Muscle of leg (tissue), 11 donors: Measurements from ENCODE around the gene KCTD15. TPM values are rescaled to one million over a fixed set of nuclear protein-coding genes. Genes with fewer than 3 reads are reported as not detected.

Experiments
- DNase-seq: peaks from one replicate; pipeline ENCODE4 v3.0.0; 2013
- H3K27ac ChIP-seq: one replicate; pipeline ENCODE4 v1.5.1; 2013; ENCODE audit warnings: mild to moderate bottlenecking, low read length, control low read depth
- H3K27me3 ChIP-seq: one replicate; pipeline ENCODE4 v1.6.1; 2013; ENCODE audit warnings: low read length; ENCODE audit not compliant: control insufficient read depth, insufficient read depth
- H3K36me3 ChIP-seq: one replicate; pipeline ENCODE4 v1.6.1; 2013; ENCODE audit warnings: low read length; ENCODE audit not compliant: control insufficient read depth, insufficient read depth
- H3K4me1 ChIP-seq: one replicate; pipeline ENCODE4 v1.6.1; 2013; ENCODE audit warnings: low read length; ENCODE audit not compliant: control insufficient read depth, insufficient read depth
- H3K4me3 ChIP-seq: one replicate; pipeline ENCODE4 v1.5.1; 2013; ENCODE audit warnings: low read length, control low read depth
- H3K9me3 ChIP-seq: replicated peaks from 2 replicates; pipeline ENCODE4 v1.6.1; 2013; ENCODE audit warnings: low read depth, low read length; ENCODE audit not compliant: control insufficient read depth
- WGBS: methylation state at CpG from one replicate; pipeline ENCODE4 v1.1.5; 2013; ENCODE audit warnings: missing lambda C conversion rate; ENCODE audit not compliant: insufficient coverage; 5-methylcytosine and 5-hydroxymethylcytosine counted together
- polyA plus RNA-seq, 8 donors: library from polyadenylated mRNA; unstranded; fragments of 120-200 nt; gene quantifications; one replicate each; pipeline versions ENCODE4 v1.2.1 to v1.2.3, GENCODE V29; 2013; ENCODE audit warnings: inconsistent platforms in 1 of 8, low replicate concordance in 1 of 8; ENCODE audit not compliant: insufficient read length in 8 of 8, insufficient read depth in 1 of 8
- total RNA-seq: library from RNA; stranded (reverse); fragments of 120-200 nt; gene quantifications from one replicate; pipeline ENCODE4 v1.2.4, GENCODE V29; 2013

KCTD15 gene
- total and polyA plus RNA-seq, 9 donors, result 23.8 to 45.8 (median 34.5) TPM

DNA sequence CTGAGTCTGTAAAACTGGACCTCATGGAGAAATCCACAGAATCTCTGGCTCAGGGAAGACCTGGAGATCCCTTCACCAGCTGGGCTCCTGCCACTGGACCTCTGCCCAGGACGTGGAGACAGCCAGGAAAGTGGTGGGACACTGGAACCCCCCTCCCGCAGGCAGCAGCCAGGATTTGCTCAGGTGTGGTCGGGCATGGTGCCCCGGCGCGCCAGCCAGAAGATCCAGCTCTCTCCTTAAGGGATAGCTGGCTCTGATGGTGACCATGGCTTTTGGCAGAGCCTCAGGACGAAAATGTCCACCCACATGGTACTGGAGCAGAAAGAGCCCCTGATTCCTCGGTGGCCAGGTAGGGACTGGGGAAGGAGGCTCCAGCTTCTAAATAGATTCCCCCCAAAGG lies 26.6 kb upstream of the KCTD15 start:
- no peaks in the 10 kb centered on the region for H3K4me1 ChIP-seq
- H3K36me3 ChIP-seq, result no peaks in the 10 kb centered on the region
- H3K27ac ChIP-seq, result no peak overlapping the region
- H3K27me3 ChIP-seq, result peaks cover 6% of the 10 kb centered on the region
- 78% methylated on average over 5 of the region's 8 CpGs for WGBS
- no peak overlapping the region for H3K4me3 ChIP-seq
- H3K9me3 ChIP-seq, result no peaks in the 10 kb centered on the region
- no peak for DNase-seq

DNA sequence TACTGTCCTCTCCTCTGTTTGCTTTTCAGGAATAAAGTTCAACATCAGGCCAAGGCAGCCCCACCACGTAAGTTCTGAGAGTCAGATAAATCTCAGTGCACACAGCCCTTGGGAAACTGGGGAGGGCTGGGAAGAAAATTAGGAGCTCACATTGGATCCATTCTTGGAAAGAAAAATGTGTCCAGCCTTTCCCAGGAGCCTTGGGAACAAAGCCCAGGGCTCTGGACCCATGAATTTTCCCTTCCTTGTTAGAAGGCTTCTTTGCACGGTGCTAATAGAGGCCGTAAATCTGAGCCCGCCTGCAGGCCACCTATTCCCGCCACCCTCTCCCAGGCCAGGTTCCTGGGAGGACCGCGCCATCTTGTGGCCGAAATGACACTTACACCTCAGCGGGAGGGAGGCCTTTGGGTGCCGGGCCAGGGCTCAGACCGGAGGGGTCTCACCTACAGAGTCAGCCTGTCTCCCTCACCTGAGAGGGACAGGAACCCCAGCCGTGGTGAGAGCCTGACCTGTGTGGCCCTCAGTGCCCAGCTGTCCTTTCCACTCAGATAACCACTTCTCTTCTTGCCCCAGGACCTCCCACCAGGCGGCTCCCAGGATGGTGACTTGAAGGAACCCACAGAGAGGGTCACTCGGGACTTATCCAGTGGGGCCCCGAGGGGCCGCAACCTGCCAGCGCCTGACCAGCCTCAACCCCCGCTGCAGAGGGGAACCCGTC lies 25.1 kb upstream of the KCTD15 start:
- no peak overlapping the region for H3K27ac ChIP-seq
- H3K27me3 ChIP-seq, result peaks cover 6% of the 10 kb centered on the region
- H3K4me3 ChIP-seq, result no peak overlapping the region
- no peaks in the 10 kb centered on the region for H3K36me3 ChIP-seq
- H3K4me1 ChIP-seq, result no peaks in the 10 kb centered on the region
- peak; percentile 70 for DNase-seq
- H3K9me3 ChIP-seq, result no peaks in the 10 kb centered on the region
- WGBS, result 27% methylated on average over 18 of the region's 19 CpGs

DNA sequence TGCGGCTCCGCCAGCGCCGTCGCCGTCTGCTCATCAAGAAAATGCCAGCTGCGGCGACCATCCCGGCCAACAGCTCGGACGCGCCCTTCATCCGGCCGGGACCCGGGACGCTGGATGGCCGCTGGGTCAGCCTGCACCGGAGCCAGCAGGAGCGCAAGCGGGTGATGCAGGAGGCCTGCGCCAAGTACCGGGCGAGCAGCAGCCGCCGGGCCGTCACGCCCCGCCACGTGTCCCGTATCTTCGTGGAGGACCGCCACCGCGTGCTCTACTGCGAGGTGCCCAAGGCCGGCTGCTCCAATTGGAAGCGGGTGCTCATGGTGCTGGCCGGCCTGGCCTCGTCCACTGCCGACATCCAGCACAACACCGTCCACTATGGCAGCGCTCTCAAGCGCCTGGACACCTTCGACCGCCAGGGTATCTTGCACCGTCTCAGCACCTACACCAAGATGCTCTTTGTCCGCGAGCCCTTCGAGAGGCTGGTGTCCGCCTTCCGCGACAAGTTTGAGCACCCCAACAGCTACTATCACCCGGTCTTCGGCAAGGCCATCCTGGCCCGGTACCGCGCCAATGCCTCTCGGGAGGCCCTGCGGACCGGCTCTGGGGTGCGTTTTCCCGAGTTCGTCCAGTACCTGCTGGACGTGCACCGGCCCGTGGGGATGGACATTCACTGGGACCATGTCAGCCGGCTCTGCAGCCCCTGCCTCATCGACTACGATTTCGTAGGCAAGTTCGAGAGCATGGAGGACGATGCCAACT lies 24.4 kb upstream of the KCTD15 start:
- WGBS, result 92% methylated on average over 72 of the region's 72 CpGs

DNA sequence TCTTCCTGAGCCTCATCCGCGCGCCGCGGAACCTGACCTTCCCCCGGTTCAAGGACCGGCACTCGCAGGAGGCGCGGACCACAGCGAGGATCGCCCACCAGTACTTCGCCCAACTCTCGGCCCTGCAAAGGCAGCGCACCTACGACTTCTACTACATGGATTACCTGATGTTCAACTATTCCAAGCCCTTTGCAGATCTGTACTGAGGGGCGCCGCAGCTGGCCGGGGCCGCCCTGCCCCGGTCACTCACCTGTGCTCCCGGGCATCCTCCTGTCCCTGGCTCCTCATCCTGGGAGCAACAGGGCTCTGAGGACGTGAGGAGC lies 23.9 kb upstream of the KCTD15 start:
- no peak overlapping the region for H3K27ac ChIP-seq
- H3K36me3 ChIP-seq, result no peaks in the 10 kb centered on the region
- 92% methylated on average over 23 of the region's 23 CpGs for WGBS
- no peaks in the 10 kb centered on the region for H3K4me1 ChIP-seq
- DNase-seq, result no peak
- H3K4me3 ChIP-seq, result no peak overlapping the region
- H3K27me3 ChIP-seq, result peaks cover 6% of the 10 kb centered on the region
- no peaks in the 10 kb centered on the region for H3K9me3 ChIP-seq

More for the DNA sequence above, 24.4 kb upstream of the KCTD15 start:
- DNase-seq, result no peak
- Histone ChIP-seq H3K36me3 (no peaks in the 10 kb centered on the region), H3K4me1 (no peaks in the 10 kb centered on the region), H3K4me3 (no peak overlapping the region), H3K27ac (no peak overlapping the region), H3K9me3 (no peaks in the 10 kb centered on the region), H3K27me3 (peaks cover 6% of the 10 kb centered on the region)

DNA sequence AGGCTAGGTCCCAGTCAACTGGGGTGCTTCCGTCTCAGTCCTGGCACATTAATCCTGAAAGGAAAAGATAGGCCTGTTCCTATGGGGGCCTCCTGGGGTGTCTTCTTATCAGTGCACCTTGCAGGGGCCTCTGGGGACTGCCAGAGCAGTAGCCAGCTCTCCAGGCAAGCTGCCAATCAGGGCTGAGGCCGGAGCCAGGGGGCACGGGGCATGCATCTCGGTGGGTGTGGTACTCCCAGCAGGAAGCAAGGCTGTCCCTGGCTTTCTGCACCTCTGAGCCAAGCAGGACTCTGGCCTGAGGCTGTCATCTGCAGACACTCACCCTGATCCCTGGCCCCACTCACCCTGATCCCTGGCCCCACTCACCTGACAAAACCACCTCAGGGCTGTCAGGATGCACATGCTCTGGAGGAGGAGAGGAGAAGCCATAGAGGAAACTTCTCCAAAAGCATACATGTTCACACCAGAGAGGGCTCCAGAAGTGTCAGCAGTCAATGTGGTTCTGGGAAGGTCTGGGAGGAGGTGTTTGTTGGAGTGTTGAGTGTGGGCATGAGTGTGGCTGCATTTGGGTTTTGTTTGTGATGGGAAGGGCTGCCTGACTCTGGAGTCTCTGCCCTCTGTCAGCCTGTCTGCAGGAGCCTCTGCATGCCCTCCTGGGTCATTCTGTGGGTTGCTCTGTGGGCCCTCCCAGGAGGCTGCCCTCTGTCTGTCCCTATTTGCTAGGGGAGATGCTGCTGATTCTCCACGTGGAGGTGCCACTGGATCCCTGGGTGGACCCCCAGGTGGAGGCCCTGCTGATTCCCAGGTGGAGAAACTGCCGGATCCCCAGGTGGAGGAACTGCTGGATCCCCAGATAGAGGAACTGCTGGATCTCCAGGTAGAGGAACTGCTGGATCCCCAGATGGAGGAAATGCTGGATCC lies 22.7 kb upstream of the KCTD15 start:
- no peak overlapping the region for H3K27ac ChIP-seq

DNA sequence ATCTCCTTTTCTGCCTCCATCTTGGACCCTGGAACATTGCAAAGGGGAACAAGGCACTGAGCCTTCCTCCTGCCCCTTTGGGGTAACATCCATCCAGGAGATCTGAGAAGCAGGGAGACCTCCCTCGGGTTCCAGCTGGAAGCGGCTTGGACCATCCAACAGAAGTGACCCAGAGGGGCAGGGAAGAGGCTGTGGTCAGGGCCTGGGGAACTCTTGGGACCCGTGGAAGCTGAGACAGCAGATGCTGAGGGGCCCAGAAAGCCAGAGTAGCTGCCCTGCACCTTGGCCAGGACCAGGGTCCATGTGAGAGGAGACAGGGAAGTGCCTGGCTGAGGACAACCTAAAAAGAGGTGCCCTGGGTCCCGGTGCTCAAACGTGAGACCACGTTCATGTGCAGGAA lies 21.9 kb upstream of the KCTD15 start:
- peaks cover 17% of the 10 kb centered on the region for H3K27me3 ChIP-seq
- H3K4me1 ChIP-seq, result no peaks in the 10 kb centered on the region
- DNase-seq, result no peak
- no peak overlapping the region for H3K4me3 ChIP-seq
- H3K9me3 ChIP-seq, result no peaks in the 10 kb centered on the region
- H3K36me3 ChIP-seq, result no peaks in the 10 kb centered on the region
- H3K27ac ChIP-seq, result no peak overlapping the region
- WGBS, result 69% methylated on average over 5 of the region's 6 CpGs

More for the DNA sequence above, 22.7 kb upstream of the KCTD15 start:
- Histone ChIP-seq H3K4me3 (no peak overlapping the region), H3K9me3 (no peaks in the 10 kb centered on the region), H3K4me1 (no peaks in the 10 kb centered on the region), H3K27me3 (peaks cover 14% of the 10 kb centered on the region), H3K36me3 (no peaks in the 10 kb centered on the region)
- no peak for DNase-seq
- 52% methylated on average over 6 of the region's 6 CpGs for WGBS

DNA sequence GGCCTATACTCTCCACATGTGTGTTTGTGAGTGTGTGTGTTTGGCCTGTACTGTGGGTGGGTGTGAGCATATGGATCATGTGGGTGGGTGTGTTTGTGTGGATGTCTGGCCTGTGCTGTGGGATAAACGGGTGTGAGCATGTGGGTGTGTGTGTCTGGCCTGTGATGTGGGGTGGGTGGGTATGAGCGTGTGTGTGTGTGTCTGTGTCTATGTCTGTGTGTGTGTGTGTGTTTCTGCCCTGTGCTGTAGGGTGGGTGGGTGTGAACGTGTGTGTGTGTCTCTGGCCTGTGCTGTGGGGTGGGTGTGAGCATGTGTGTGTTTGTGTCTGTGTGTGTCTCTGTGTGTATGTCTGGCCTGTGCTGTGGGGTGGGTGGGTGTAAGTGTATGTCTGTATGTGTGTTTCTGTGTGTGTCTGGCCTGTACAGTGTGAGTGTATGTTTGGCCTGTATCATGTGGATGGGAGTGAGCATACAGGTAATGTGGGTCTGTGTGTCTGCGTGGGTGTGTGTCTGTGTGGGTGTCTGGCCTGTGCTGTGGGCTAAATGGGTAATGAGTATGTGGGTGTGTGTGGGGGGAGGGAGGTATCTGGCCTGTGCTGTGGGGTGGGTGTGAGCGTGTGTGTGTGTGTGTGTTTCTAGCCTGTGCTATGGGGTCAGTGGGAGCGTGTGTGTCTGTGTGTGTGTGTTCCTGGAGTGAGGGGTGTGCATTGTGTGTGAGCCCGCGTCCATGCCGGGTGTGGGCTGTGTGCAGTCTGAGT lies 20.8 kb upstream of the KCTD15 start:
- no peak for DNase-seq
- Histone ChIP-seq H3K4me3 (no peak overlapping the region), H3K9me3 (no peaks in the 10 kb centered on the region), H3K36me3 (no peaks in the 10 kb centered on the region), H3K27me3 (peaks cover 19% of the 10 kb centered on the region), H3K27ac (no peak overlapping the region), H3K4me1 (peaks cover 4% of the 10 kb centered on the region)
- WGBS, result 82% methylated on average over 7 of the region's 9 CpGs

DNA sequence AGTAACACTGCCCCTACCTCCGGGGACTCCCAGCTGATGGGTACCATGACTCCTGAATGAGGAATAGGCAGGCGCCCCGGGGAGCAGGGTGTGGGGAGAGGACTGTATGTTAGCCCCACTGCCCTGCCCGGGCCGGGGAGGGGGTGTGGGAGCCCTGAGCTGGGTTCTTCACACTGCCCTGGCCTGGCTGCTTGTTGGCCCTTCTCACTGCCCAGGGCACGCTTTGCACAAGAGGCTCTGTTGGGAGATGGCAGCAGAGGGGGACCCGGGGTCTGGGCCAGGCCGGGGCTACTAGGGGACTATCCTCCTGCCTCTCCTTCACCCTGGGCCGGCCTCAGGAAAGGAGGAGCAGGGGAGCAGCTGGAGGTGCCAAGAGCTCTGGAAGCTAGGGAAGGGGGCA lies 19.3 kb upstream of the KCTD15 start:
- H3K27me3 ChIP-seq, result peaks cover 17% of the 10 kb centered on the region
- H3K27ac ChIP-seq, result no peak overlapping the region
- H3K9me3 ChIP-seq, result no peaks in the 10 kb centered on the region
- H3K36me3 ChIP-seq, result no peaks in the 10 kb centered on the region
- no peak overlapping the region for H3K4me3 ChIP-seq
- DNase-seq, result no peak
- 82% methylated on average over 2 of the region's 9 CpGs for WGBS
- H3K4me1 ChIP-seq, result peaks cover 4% of the 10 kb centered on the region

DNA sequence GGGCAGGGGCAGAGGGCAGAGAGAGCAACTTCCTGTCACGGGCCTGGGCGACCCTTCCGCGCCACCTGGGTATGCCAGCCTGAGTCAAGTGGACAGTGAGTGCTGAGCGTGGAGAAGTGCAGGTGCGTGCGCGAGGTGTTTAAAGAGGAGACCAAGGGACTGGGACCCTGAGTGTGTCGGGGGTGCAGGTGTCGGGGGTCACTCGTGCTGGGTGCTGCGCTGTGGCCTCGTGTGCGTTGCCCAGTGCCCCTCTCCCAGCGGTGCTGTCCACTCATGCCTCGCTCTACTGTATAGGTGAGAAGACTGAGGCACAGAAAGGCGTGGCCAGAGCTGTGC lies 18.9 kb upstream of the KCTD15 start:
- 48% methylated on average over 17 of the region's 17 CpGs for WGBS
- no peak overlapping the region for H3K4me3 ChIP-seq
- H3K27ac ChIP-seq, result no peak overlapping the region
- no peak for DNase-seq
- no peaks in the 10 kb centered on the region for H3K9me3 ChIP-seq
- H3K27me3 ChIP-seq, result peaks cover 17% of the 10 kb centered on the region
- no peaks in the 10 kb centered on the region for H3K36me3 ChIP-seq
- H3K4me1 ChIP-seq, result peaks cover 4% of the 10 kb centered on the region
